ENCODE data around the gene LGMN. TPM values are rescaled to one million over a fixed set of nuclear protein-coding genes. Genes with fewer than 3 reads are reported as not detected.

LGMN gene
- total and polyA plus RNA-seq, 9 of the 15 experiments (the other 6 are each of a cell fraction or from before 2014, with no cell fraction given), result 0.05 to 1.4 (median 0.43) TPM; not detected in 2

- no peaks in the 10 kb centered on the region for H3K9me3 ChIP-seq (replicated peaks; ENCODE audit: control insufficient read depth, insufficient read depth, low read depth, low read length)
- no peaks in the 10 kb centered on the region for H3K36me3 ChIP-seq (ENCODE audit: control insufficient read depth, insufficient read depth, low read length)
- peaks cover 2 to 40% of the 10 kb centered on the region in 2 experiments; a peak in 4 of 5 replicates for H3K27me3 ChIP-seq (ENCODE audit: control insufficient read depth in 2 of 2, insufficient read depth in 2 of 2, low read length in 2 of 2)
- ChIA-PET POLR2A (no interaction called here), CTCF (ENCODE audit: low intra/inter-chr PET ratio) (no interaction called here)
- ATAC-seq (no peak), FAIRE-seq (no peak), DNase-seq (ENCODE audit: extremely low read depth in 1 of 4, low spot score in 3 of 4) (no peak)
- intact Hi-C loops (cut with micrococcal nuclease), result no loop called here
- no peaks in the 10 kb centered on the region for H3K79me2 ChIP-seq (ENCODE audit: control insufficient read depth, insufficient read depth, low read length)
- no TSS peak for BruUV-seq (replicated peaks)
- no peaks in the 10 kb centered on the region for H4K20me1 ChIP-seq (replicated peaks; ENCODE audit: control insufficient read depth, insufficient read depth, low read length)
- TF ChIP-seq ZNF197 (CRISPR knock-in tag; IDR thresholded peaks at IDR 0.05; ENCODE audit: low read depth) (no peak), TCF3 (CRISPR knock-in tag; IDR thresholded peaks at IDR 0.05) (no peak), RBM25 (IDR thresholded peaks at IDR 0.05; ENCODE audit: low read depth, low read length, severe bottlenecking) (peak; percentile 88), ZFP91 (CRISPR knock-in tag; IDR thresholded peaks at IDR 0.05) (no peak), EWSR1 (IDR thresholded peaks at IDR 0.05; ENCODE audit: borderline replicate concordance, low read depth, partially characterized antibody) (no peak), ZHX1 (conservative IDR thresholded peaks at IDR 0.05; ENCODE audit: low read length) (no peak), PML (IDR thresholded peaks at IDR 0.05; ENCODE audit: low read length) (no peak), KLF16 (IDR thresholded peaks at IDR 0.05) (no peak), ZNF217 (CRISPR knock-in tag; IDR thresholded peaks at IDR 0.05) (no peak), E2F4 (CRISPR knock-in tag; IDR thresholded peaks at IDR 0.05; ENCODE audit: low read depth) (no peak), BRD4 (IDR thresholded peaks at IDR 0.05) (no peak), YBX1 (IDR thresholded peaks at IDR 0.05) (no peak), ZNF143 (CRISPR knock-in tag; IDR thresholded peaks at IDR 0.05) (no peak), MTA1 (IDR thresholded peaks at IDR 0.05; ENCODE audit: borderline replicate concordance) (no peak), LCOR (CRISPR knock-in tag; IDR thresholded peaks at IDR 0.05) (no peak), RBM39 (optimal IDR thresholded peaks at IDR 0.05; ENCODE audit: low read depth, low read length) (no peak), BCOR (IDR thresholded peaks at IDR 0.05) (0 out of 2 replicates have a peak, but pooled peaks have one; percentile 13), KHSRP (IDR thresholded peaks at IDR 0.05) (no peak)
- H3K4me2 ChIP-seq (ENCODE audit: insufficient read depth, low read length), result no peak overlapping the region
- no peak overlapping the region for H3K27ac ChIP-seq (ENCODE audit: extremely low read depth, low read depth, low read length)
- no peak overlapping the region for H3K9ac ChIP-seq (ENCODE audit: insufficient read depth in 1 of 2, low read depth in 2 of 2, low read length in 2 of 2)
- WGBS (ENCODE audit: insufficient coverage, low coverage, missing lambda C conversion rate), result 0% methylated on average over 4 of the region's 7 CpGs
- H3K9me1 ChIP-seq (ENCODE audit: control insufficient read depth, insufficient read depth, low read length), result no peaks in the 10 kb centered on the region
- in situ Hi-C loops (cut with MboI), result loop anchor here (5.0 kb wide), 1 partner anchor 70 kb away; no protein-coding TSS in a partner anchor
- H3K4me1 ChIP-seq (replicated peaks in 1 of 2; ENCODE audit: control insufficient read depth in 2 of 2, insufficient read depth in 2 of 2, low read length in 2 of 2), result no peaks in the 10 kb centered on the region
- H2AFZ ChIP-seq (ENCODE audit: low read depth, low read length), result no peak overlapping the region
- H3K4me3 ChIP-seq, result no peak overlapping the region
Observed at GRCh38 chr14:92711976-92712653, 36.3 kb downstream of the LGMN start.
